Body of pancreas (tissue), 4 donors: ENCODE measurements around the gene PTPRT.
"Not testable (repeated sequence)": the region's sequence is repeated elsewhere in the genome, so short reads cannot be mapped to it uniquely, and the experiment has no call there.

Experiments
- POLR2A ChIP-seq, 3 donors: fragments of 450-650 bp; IDR thresholded peaks; one replicate each; pipeline ENCODE4 v1.6.1; 2016; ENCODE audit warnings: antibody characterized with exemption in 3 of 3, mild to moderate bottlenecking in 2 of 3
- TF ChIP-seq, protein P1 (sequence below), 7 experiments: fragments of 450-650 bp in 4 of 7; fragments of 200-600 bp in 3 of 7; sonication (generic) in 3 of 7; IDR thresholded peaks; one replicate each; pipeline ENCODE4 v1.5.1; 2016 to 2019; ENCODE audit warnings: antibody characterized with exemption in 7 of 7

DNA sequence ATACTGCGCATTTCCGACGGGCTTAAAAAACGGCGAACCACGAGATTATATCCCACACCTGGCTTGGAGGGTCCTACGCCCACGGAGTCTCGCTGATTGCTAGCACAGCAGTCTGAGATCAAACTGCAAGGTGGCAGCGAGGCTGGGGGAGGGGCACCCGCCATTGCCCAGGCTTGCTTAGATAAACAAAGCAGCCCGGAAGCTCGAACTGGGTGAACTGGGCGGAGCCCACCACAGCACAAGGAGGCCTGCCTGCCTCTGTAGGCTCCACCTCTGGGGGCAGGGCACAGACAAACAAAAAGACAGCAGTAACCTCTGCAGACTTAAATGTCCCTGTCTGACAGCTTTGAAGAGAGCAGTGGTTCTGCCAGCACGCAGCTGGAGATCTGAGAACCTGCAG, 983.1 kb downstream of the PTPRT start:
- TF ChIP-seq, protein P1, sequence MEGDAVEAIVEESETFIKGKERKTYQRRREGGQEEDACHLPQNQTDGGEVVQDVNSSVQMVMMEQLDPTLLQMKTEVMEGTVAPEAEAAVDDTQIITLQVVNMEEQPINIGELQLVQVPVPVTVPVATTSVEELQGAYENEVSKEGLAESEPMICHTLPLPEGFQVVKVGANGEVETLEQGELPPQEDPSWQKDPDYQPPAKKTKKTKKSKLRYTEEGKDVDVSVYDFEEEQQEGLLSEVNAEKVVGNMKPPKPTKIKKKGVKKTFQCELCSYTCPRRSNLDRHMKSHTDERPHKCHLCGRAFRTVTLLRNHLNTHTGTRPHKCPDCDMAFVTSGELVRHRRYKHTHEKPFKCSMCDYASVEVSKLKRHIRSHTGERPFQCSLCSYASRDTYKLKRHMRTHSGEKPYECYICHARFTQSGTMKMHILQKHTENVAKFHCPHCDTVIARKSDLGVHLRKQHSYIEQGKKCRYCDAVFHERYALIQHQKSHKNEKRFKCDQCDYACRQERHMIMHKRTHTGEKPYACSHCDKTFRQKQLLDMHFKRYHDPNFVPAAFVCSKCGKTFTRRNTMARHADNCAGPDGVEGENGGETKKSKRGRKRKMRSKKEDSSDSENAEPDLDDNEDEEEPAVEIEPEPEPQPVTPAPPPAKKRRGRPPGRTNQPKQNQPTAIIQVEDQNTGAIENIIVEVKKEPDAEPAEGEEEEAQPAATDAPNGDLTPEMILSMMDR (IDR thresholded peaks at IDR 0.05), result not testable (repeated sequence)
- TF ChIP-seq POLR2A (IDR thresholded peaks at IDR 0.05), result not testable (repeated sequence)
